Activated CD8-positive, alpha-beta memory T cell treated with anti-CD3 and anti-CD28 coated beads for 1 hour (primary cell): ENCODE measurements around the gene CMTM2.

Experiments
- DNase-seq, 2 donors: peaks; one replicate each; pipeline ENCODE4 v3.0.0-alpha.2; 2020; ENCODE audit warnings: low read depth in 1 of 2; ENCODE audit errors: extremely low read depth in 1 of 2

Gene CMTM2, protein sequence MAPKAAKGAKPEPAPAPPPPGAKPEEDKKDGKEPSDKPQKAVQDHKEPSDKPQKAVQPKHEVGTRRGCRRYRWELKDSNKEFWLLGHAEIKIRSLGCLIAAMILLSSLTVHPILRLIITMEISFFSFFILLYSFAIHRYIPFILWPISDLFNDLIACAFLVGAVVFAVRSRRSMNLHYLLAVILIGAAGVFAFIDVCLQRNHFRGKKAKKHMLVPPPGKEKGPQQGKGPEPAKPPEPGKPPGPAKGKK

DNA sequence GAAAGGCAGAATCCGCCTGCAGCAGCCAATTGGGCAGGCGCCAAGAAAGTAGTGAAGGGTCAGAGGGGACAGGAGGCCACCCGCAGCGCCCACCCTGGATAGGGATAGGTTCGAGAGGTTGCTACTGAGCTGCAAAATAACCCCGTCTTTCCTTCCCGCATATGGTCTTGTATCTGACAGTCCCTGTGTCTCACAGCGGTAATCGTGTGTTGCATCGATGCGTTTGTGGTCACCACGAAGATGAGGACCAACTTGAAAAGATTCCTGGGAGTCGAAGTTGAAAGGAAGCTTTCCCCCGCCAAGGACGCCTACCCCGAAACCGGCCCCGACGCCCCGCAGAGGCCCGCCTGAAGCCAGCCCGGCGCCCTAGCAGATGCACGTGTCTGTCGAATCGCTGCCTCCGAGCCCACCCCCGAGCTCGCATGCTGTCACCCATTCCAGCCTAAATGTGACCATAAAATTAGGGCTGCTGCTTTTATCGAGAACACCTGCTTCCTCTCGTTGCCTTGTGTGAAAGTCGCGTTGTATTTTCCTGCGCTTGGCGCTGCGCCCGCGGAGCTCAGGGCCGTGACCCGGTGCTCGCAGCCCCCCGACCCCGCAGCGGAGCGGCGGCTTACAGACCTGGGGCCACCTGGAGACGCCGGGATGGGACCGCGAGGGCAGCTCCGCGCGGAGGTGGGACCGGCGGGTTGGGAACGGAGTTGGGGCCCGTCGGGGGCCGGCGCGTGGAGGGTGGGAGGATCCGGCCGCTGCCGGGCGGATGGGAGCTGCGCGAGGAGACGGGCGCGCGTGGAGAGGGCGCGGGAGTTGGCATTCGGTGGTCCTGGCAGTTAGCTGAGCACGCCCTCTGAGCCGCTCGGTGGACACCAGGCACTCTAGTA is at the start of gene CMTM2:
Gene CMTM2 (plus strand): TSS at position 813 of the 881 bp plus-strand sequence. CDS start 145 bp downstream, outside the sequence.
- DNase-seq, result no peak

DNA sequence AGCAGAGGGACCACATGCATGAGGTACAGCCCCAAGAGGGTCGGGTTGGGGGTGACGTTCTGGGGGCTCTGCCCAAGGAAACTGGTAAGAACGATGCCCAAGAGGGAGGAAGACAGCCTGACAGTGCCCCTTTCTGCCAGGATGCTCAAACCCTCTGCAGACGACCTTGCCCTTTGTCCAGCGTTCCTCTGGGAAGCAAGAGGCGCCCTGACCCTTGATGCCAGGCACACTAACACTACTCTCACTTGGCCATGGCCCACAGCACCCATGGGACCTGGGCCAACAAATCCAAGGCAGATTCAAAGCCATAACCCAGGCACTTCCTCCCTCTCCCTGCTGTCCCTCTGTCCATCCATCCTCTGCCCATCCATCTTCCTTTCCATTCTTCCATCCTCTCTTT is 49.8 kb upstream of the CMTM2 start:
- DNase-seq, result no peak

DNA sequence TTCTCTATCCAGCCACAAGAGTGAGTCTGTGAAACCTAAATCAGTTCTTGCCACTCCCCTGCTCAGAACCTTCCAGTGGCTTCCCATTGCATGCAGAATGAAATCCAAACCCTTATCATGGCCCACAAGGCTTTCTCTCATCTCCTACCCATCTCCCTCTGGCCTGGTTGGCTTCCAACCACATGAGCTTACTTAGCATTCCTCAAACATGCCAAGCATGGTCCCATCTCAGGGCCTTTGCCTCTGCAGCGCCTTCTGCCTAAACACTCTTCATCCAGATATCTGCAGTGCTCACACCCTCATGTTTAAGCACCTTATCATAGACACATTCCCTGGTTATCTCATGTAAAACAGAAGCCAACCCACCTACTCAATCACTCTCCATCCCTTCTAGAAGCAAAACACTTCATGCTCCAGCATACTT is 44.9 kb upstream of the CMTM2 start:
- DNase-seq, result no peak

DNA sequence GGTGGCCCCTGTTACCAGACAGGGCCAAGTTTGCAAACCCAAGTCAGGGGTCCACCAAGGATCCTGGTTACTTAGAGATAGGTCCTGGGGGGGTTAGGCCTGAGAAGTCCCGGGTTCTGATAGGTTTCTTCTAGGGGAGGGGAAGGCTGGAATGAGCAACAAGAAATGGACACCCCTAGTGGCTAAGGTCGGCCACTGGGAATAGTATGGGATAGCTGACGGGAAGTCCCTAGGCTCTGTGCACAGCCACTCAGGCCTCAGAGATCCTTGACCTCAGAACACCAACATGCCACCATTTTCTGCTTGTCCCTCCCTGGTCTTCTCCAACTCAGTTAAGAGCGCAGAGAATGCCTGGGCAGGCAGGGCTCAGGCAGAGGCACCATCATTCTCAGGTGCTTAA is 42.7 kb upstream of the CMTM2 start:
- no peak for DNase-seq

DNA sequence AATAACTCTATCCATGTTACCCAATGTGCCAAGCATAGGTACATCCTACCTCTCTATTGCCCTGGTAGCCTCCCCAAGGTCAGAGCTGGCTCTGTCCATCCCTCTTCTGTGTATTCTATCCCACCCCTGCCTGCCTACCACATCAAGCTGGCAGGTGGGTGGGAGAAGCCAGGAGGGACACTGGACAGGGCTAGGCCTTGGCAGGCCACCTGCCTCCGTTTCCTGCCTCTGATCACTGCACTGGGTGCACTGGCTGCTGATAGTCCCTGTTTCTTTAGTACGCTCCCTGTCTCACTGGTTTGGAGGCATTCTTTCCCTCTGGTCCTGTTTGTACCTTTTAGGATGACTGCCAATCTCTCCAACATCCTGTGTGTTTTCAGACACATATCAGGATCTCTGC is 42.0 kb upstream of the CMTM2 start:
- DNase-seq, result no peak

DNA sequence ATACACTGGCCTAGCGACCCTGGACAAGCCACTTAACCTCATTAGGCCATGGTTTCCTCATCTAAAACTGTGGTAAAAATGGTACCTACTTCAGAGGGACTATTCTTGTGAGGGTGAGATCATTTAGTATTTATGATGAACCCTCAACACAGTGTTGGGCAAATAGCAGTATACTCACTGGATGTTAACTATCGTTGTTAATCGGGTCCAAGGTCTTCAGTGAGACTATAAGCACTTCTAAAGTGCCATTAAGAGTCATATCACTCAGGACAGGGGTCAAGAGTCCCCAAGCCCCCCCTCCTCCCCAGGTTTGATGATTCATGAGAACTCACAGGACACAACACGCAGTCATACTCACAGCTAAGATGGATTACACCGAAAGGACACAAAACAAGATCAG is 40.4 kb upstream of the CMTM2 start:
- DNase-seq, result no peak

DNA sequence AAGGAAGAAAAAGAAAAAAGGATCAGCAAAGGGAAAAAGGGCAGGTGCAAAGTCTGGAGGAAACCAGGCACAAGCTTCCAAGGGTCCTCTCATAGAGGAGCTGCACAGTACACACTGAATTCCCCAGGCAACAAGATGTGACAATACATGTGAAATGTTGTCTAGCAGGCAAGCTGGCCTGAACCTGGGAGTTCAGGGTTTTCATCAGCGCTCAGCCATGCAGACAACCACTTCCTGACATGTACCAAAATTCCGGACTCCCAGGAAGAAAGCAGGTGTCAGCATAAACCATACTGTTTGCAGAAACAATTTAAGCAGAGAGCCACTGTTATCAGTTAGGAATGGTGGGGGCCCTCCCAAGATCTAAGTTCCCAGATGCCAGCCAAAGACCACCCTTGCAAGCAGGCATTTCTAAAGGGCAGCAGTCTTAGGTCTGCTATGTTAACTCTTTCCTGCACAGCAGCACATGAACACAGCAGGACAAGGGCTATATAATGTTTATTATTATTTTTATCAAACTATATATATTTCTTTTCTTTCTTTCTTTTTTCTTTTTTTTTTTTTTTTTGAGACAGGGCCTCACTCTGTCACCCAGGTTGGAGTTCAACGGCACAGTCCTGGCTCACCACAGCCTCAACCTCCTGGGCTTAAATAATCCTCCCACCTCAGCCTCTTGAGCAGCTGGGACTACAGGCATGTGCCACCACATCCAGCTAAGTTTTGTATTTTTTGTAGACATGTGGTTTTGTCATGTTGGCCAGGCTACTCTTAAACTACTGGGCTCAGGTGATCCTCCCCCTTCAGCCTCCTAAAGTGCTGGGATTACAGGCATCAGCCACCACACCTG is 39.4 kb upstream of the CMTM2 start:
- DNase-seq, result no peak

DNA sequence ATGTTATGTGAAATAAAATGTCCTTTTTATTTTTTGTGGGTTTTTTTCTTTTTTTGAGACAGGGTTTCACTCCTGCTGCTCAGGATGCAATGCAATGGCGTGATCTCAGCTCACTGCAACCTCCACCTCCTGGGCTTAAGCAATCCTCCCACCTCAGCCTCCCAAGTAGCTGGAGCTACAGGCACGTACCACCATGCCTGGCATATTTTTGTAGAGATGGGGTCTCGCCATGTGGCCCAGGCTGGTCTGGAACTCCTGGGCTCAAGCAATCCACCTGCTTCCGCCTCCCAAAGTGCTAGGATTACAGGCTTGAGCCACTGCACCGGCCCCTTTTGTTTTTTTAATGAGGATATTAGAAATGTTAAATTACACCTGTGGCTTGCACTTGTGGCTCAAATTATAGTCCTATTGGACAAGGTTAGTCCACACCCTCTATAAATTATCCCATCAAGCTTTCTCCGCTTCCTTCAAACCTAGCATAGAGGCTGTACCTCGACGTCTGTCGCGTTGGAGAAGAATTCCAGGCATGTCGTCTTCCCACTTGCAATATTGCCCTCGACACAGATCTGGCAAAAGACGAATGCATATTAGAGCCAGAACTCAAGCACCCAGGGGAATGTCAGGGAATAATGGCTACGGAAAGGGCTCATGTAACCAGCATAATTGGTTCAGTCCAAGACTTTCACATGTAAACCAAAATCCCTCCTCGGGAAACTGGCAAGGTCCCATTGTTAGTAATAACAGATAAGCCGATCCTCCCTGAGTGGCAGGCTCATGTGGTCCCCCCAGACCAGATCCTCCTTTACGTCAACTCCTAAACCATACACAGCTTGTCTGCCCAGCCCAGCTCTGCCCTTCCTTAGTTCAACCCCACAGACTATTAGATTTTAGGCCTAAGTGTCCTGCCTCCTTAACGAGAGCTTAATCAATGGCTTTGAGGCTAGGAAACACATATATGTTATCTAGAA is 37.6 kb upstream of the CMTM2 start:
- DNase-seq, result no peak

DNA sequence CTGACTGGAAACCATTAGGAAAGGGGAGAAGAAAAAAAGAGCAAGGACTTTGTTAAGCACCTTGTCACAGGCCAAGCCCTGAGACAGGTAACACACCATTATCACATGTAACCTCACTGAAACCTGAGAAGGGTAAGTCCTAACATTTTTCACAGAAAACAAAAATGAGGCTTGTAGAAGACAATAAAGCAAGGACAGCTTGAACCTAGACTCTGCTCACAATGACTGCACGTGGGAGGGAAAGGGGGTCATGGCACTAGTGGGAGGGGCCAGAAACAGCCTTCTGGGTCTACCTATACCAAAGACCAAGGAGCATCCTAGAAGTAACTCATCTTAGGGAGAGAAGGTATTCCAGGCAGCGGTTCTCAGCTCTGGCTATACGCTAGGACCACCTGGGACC is 36.9 kb upstream of the CMTM2 start:
- DNase-seq, result no peak

DNA sequence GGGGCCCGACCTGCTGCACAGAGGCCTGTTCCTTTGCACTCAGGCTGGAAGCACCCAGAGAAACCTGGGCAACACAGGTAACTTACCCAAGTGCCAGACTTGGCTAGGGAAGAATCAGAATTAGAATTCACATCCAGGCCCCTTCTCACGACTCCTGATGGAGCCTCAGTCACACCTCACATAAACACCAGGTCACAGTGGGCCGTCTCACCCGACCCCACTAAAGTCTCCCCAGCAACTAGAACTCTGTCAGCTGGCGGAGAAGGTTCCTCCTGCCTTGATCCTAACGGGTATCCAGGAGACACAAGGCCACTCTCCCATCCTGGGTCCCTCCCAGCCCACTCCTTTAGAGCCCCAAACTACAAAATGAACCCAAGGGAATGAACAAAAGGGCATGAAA is 35.7 kb upstream of the CMTM2 start:
- no peak for DNase-seq

DNA sequence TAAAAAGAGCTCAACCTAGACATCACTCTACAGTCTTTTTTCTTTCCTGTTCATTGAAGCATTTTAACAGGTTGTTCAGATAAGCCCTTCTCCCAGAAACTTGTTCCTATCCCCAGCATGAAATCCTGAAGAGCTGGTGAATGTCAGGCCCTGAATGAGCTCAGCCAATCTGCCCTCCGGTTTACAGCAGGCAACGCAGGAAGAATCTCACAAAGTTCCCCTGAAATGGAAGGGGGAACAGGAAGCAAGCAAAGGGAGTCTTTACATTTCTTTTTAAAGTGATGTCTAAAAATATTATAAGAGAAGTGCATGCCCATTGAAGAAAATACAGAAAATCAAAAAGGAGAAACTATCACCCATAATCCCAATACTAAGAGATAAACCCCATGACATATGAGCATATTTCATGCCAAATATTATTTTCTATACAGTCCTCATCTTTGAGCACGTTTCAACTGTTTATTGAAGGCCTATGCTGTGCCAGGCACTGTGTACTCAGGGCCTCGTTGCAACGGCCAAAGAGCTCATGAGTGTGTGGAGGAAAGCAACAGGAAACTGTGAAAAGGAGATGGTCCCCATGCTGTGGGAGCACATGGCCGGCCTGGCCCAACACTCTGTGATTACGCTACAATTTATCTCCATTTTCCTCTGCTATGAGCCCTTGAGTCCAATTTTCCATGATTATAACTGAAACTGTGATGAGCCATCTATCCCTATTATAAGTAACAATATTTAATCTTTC is 35.1 kb upstream of the CMTM2 start:
- no peak for DNase-seq

DNA sequence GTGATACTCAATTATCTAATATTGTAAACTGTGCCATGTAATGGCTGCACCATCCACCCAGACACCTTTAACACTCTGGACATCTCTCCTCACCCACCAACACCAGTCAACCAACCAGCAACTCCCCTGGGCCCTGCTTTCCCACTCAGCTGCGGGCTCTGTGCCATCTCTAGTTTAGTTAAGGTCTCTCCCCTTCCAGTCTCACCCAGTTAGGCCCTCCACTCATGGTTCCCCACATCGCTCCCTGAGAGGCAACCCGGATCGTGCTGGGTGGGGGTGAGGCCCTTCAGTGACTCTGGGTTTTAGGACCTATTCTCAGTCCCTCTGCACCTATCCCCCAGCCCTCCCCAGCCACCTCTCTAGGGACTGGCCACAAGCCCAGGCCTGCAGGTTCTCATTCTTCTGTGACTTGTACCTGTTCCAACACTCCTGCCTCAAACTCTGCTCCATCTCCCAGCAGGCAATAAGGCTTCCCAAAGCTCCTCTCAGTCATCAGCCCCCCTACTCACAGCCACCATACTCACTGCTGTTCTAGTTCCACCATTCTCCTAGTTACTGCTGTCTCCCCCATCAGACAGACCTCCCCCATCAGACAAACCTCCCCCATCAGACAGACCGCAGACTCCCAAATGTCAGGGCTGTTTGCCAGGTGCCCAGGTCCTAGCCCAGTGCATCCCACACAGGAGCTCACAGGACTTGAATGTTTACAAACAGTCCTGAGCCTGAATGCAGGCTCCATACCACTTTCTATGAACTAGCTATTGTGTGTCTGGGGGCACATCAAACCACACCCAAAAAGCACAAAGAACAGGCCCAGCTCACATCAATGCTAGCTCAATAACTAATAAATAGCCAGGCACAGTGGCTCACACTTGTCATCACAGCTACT is 31.9 kb upstream of the CMTM2 start:
- DNase-seq, result no peak

DNA sequence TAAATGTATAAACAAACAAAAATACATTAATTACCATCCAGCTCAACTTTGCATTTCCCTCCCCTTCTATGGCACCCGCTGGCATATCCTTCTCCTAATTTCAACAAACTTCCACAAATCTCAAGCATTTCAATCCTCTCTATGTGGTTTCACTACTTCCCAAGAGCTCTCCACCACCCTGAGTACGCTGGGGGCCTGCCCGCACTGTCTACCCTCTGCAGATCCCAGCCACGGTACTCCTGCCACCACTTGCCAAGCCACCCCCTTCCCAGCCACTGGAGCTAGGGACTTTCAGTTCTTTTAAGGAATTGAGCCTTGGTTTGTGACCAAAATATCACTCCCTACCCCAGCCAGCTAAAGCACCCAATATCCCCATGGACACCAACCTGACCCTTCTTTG is 31.2 kb upstream of the CMTM2 start:
- no peak for DNase-seq

DNA sequence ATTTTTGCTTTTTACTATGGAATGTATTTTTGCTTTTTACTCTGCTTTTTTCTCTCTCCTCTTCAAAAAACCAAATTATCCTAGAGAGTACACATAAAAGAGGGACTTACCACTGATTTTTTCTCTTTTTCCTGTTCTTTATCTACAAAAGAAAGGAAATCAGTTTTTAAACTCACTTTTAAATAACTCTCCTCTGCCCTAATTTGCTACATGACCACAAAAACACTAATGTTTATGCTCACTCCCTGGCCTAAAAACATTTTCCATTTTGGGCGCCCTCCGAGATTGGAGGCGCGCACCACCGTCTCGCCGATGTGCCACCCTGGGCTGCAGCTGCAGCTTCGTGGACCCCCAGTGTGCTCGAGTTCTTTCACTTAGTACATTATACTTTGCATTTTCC is 30.4 kb upstream of the CMTM2 start:
- DNase-seq, result no peak

DNA sequence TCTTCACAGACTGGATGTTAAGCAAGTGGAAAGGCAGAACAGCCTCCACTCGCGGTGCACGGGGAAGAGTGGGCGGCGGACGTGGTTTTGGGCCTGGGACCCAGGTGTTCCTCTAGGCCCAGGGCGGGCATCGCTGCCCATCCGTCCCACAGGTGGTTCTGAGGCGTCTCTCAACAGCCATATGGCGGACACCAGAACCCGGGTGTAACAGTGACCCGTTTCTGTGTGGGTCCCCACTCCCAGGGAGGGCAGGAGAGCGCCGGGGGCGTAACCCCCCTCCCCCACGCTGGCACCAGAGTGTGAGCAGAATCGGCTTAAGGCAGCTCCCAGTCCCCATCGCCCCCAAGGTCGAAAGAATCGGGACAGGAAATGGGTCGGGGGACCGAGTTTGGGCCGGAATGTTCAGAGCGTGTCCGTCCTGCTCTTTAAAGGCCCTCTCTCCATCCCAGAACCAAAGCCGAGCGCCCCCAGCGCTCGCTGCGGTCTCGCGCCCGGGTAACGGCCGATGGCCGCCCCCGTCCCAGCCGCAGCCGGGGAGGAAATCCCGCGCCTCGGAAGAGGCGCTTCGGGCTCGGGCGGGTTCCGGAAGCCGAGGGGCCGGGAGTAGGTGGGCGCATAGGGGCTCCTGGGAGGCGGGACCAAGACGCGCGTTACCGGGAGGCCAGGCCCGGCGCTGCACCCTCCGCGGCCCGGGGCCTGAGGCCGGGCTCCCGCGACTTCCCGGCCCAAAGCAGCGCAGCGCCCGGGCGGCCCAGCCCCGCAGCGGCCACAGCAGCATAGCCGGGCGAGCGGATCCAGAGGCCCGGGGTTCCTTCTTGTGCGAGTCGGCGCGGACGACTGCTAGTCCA is 29.8 kb upstream of the CMTM2 start, which contains the start of gene TK2:
Gene TK2 (minus strand): TSS at position 839 of the 848 bp plus-strand sequence. CDS start 61 bp downstream, at position 778.
- DNase-seq, result peak in 1 of 2 donors; percentile 38

DNA sequence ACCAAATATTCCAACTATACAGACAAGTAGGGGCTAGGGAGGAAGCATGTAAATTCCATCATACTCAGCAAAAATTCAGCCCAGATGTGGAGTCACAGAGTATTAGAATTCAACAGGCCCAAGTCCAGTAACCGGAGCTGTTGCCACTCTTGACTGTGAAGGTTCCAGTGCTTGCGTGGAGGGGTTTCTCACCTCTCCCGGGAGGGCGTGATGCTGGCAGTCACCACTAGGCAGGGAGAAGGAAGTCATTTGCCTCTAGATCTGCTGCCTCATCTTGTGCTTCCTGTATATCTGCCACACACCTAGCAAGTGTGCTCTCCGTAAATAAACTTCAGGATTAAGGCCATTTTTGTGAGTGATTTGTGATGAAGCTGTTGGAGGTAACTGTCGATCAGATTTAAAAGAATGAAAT is 27.9 kb upstream of the CMTM2 start:
- peak in 1 of 2 donors; percentile 28 for DNase-seq

DNA sequence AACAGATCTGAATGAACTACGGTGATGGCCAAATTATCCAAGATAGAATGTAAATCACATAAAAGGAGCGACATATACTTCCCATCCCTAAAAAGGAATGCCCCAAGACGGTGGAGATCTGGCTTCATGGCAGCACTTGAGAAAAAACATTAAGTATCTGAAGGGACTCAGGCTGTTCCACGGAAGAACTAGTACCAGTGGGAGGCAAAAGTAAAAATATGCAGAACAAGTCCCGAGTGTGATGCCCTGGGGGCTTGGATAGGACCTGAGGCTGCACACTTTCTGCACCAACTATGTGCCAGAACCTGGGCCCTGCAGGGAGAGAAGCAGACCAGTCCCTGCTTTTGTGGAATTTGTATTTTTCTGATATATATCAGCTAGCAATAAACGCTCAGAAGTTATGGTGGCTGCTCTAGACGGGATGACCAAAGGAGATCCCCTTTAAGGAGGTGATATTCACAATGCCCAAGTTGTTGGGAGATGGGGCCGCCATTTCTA is 27.4 kb upstream of the CMTM2 start:
- DNase-seq, result no peak
